Fibroblast of pulmonary artery (primary cell): ENCODE results near the gene RPL13A.

Experiments
- DNase-seq: peaks from one replicate; pipeline ENCODE4 v3.0.0-alpha.2; 2010; ENCODE audit warnings: low read depth
- H3K4me3 ChIP-seq: replicated peaks from 2 replicates; pipeline ENCODE4 v1.5.1; 2011; ENCODE audit warnings: low read depth, mild to moderate bottlenecking, control low read depth, low read length, moderate library complexity
- CTCF ChIP-seq: IDR thresholded peaks from 2 replicates; pipeline ENCODE4 v1.5.1; 2011; ENCODE audit warnings: mild to moderate bottlenecking, control low read depth, low read length, inconsistent platforms; ENCODE audit errors: missing control alignments

The RPL13A gene

GRCh38 chr19:49450405-49450804 lies 37.0 kb upstream of the RPL13A start:
- peak overlapping the region; percentile 96 for H3K4me3 ChIP-seq
- no peak for DNase-seq
- TF ChIP-seq CTCF, result no peak

DNA sequence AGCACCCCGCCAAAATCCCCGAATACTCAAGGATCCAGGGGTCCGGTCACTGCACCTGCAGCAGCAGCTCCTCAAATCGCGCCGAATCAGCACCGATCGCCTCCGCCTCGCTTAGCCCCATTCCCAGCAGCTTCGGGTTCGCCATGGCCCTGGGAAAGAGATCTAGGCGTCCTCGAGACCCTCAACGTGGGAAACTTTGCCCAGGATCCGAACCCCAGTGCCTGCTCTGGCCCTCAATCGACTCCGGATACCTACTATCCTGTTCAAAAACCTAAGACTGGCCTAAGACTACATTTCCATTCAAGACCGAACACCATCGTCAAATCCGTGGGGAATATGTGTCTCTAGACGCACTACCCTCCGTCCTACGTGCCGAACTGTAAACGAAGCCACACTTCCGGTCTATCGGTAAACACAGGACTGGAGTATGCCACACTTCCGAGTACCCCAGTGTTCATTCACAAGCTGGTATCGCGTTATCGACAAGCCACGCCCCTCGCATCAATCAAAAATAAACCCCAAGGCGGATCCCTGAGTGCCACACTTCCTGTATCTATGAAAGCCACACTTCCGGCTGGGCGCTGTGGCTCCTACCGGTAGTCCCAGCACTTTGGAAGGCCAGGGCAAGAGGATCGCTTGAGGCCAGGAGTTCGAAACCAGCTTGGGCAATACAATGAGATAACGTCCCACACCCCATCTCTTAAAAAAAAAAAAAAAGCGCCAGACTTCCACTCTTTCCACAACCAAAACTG lies 35.8 kb upstream of the RPL13A start, which contains the start of gene PIH1D1:
TSS of gene PIH1D1 (minus strand) at position 385 of the 752 bp plus-strand sequence. CDS start at position 145, 240 bp downstream.
- peak within 1 kb of the TSS; percentile 96 for H3K4me3 ChIP-seq
- TF ChIP-seq CTCF, result peak; percentile 18
- DNase-seq, result peak; percentile 100

- peak within 1 kb of the TSS; percentile 96 for H3K4me3 ChIP-seq
- no peak for TF ChIP-seq CTCF
- peak; percentile 98 for DNase-seq
These were observed 34.2 kb upstream of the RPL13A start, which contains the start of gene ALDH16A1 for GRCh38 chr19:49453013-49453756. Gene ALDH16A1 (plus strand): TSS chr19:49453225. CDS start chr19:49453332, 107 bp downstream.

GRCh38 chr19:49453757-49454240 lies 33.6 kb upstream of the RPL13A start:
- TF ChIP-seq CTCF, result no peak
- peak overlapping the region; percentile 83 for H3K4me3 ChIP-seq
- DNase-seq, result no peak

- TF ChIP-seq CTCF, result no peak
- peak; percentile 53 for DNase-seq
- H3K4me3 ChIP-seq, result no peak overlapping the region
These were observed 31.6 kb upstream of the RPL13A start for GRCh38 chr19:49455773-49456172.

GRCh38 chr19:49456326-49456725 lies 31.1 kb upstream of the RPL13A start:
- no peak overlapping the region for H3K4me3 ChIP-seq
- DNase-seq, result peak; percentile 45
- no peak for TF ChIP-seq CTCF
